HepG2 (cell line): Measurements from ENCODE around the gene ST13.

ENCODE experiments used
- CBX5 ChIP-seq: sonication (generic); formaldehyde crosslinking; IDR thresholded peaks from 2 replicates; pipeline ENCODE4 v1.4.0; 2020; ENCODE audit warnings: missing genetic modification reagents, borderline replicate concordance
- CTCF ChIP-seq: sonication (generic); formaldehyde crosslinking; IDR thresholded peaks from 2 replicates; pipeline ENCODE4 v1.5.0; 2020; ENCODE audit warnings: mild to moderate bottlenecking, missing genetic modification reagents, moderate library complexity
- GTF2F1 ChIP-seq: fragments of 150-350 bp; IDR thresholded peaks from 2 replicates; pipeline ENCODE4 v1.6.1; 2014; ENCODE audit warnings: low read length
- JUN ChIP-seq: sonication (generic); formaldehyde crosslinking; IDR thresholded peaks from 2 replicates; pipeline ENCODE4 v1.4.0; 2020; ENCODE audit warnings: mild to moderate bottlenecking, missing genetic modification reagents
- MAX ChIP-seq: IDR thresholded peaks from 2 replicates; pipeline ENCODE4 v1.6.1; 2012; ENCODE audit warnings: inconsistent platforms
- POLR2A ChIP-seq, 2 experiments: IDR thresholded peaks; 2 replicates each; pipeline ENCODE4 v1.6.1; 2011; ENCODE audit warnings: low read depth in 2 of 2, low read length in 2 of 2, mild to moderate bottlenecking in 1 of 2, moderate library complexity in 1 of 2; ENCODE audit not compliant: insufficient read depth in 1 of 2
- PRPF4 ChIP-seq: fragments of 200-400 bp; formaldehyde crosslinking; IDR thresholded peaks from 2 replicates; pipeline ENCODE4 v1.6.1; 2016; ENCODE audit warnings: low read length, low read depth; ENCODE audit not compliant: poor library complexity, severe bottlenecking
- RNF2 ChIP-seq: fragments of 450-650 bp; conservative IDR thresholded peaks from 2 replicates; pipeline ENCODE4 v1.6.1; 2016; ENCODE audit warnings: low read depth
- TARDBP ChIP-seq: sonication (generic); formaldehyde crosslinking; IDR thresholded peaks from 2 replicates; pipeline ENCODE4 v1.8.0; 2022; ENCODE audit warnings: mild to moderate bottlenecking, missing genetic modification reagents
- ZMAT5 ChIP-seq: sonication (generic); formaldehyde crosslinking; IDR thresholded peaks from 2 replicates; pipeline ENCODE4 v1.5.0; 2020; ENCODE audit warnings: mild to moderate bottlenecking, low read depth, missing genetic modification reagents, borderline replicate concordance
- TF ChIP-seq, protein P1 (sequence below): sonication (generic); formaldehyde crosslinking; IDR thresholded peaks from 2 replicates; pipeline ENCODE4 v1.5.1; 2020; ENCODE audit warnings: mild to moderate bottlenecking, missing genetic modification reagents
- TF ChIP-seq, protein P2 (sequence below): sonication (generic); formaldehyde crosslinking; IDR thresholded peaks from 2 replicates; pipeline ENCODE4 v1.5.0; 2020; ENCODE audit warnings: mild to moderate bottlenecking, missing genetic modification reagents, borderline replicate concordance
- TF ChIP-seq, protein P3 (sequence below): sonication (generic); formaldehyde crosslinking; IDR thresholded peaks from 2 replicates; pipeline ENCODE4 v1.4.0; 2020; ENCODE audit warnings: missing genetic modification reagents

- no peak for TF ChIP-seq PRPF4
- TF ChIP-seq, protein P1, sequence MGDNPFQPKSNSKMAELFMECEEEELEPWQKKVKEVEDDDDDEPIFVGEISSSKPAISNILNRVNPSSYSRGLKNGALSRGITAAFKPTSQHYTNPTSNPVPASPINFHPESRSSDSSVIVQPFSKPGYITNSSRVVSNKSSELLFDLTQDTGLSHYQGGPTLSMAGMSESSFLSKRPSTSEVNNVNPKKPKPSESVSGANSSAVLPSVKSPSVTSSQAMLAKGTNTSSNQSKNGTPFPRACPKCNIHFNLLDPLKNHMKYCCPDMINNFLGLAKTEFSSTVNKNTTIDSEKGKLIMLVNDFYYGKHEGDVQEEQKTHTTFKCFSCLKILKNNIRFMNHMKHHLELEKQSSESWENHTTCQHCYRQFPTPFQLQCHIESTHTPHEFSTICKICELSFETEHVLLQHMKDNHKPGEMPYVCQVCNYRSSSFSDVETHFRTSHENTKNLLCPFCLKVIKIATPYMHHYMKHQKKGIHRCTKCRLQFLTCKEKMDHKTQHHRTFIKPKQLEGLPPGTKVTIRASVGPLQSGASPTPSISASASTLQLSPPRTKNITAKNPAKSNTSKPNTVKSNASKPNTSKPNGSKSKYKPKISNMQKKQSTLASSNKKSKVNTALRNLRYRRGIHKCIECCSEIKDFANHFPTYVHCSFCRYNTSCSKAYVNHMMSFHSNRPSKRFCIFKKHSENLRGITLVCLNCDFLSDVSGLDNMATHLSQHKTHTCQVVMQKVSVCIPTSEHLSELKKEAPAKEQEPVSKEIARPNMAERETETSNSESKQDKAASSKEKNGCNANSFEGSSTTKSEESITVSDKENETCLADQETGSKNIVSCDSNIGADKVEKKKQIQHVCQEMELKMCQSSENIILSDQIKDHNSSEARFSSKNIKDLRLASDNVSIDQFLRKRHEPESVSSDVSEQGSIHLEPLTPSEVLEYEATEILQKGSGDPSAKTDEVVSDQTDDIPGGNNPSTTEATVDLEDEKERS (CRISPR knock-in tag): no peak
- no peak for TF ChIP-seq CBX5 (CRISPR knock-in tag)
- TF ChIP-seq MAX: no peak
- TF ChIP-seq, protein P2, sequence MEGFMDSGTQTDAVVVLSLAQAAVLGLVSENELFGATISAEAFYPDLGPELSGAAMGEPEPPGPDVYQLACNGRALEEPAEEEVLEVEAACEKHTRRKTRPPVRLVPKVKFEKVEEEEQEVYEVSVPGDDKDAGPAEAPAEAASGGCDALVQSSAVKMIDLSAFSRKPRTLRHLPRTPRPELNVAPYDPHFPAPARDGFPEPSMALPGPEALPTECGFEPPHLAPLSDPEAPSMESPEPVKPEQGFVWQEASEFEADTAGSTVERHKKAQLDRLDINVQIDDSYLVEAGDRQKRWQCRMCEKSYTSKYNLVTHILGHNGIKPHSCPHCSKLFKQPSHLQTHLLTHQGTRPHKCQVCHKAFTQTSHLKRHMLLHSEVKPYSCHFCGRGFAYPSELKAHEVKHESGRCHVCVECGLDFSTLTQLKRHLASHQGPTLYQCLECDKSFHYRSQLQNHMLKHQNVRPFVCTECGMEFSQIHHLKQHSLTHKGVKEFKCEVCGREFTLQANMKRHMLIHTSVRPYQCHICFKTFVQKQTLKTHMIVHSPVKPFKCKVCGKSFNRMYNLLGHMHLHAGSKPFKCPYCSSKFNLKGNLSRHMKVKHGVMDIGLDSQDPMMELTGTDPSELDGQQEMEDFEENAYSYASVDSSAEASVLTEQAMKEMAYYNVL: no peak
- no peak for TF ChIP-seq TARDBP (CRISPR knock-in tag)
- no peak for TF ChIP-seq ZMAT5
- no peak for TF ChIP-seq CTCF
- TF ChIP-seq RNF2: no peak
- no peak for TF ChIP-seq JUN
- no peak for TF ChIP-seq POLR2A (IDR thresholded peaks at IDR 0.05; ENCODE audit: insufficient read depth in 1 of 2, low read depth in 2 of 2, low read length in 2 of 2)
- TF ChIP-seq GTF2F1: no peak
- TF ChIP-seq, protein P3, sequence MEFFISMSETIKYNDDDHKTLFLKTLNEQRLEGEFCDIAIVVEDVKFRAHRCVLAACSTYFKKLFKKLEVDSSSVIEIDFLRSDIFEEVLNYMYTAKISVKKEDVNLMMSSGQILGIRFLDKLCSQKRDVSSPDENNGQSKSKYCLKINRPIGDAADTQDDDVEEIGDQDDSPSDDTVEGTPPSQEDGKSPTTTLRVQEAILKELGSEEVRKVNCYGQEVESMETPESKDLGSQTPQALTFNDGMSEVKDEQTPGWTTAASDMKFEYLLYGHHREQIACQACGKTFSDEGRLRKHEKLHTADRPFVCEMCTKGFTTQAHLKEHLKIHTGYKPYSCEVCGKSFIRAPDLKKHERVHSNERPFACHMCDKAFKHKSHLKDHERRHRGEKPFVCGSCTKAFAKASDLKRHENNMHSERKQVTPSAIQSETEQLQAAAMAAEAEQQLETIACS (CRISPR knock-in tag): no peak
Measured at GRCh38 chr22:40877488-40877887, 21.0 kb upstream of the ST13 start.
